ENCODE data around the gene NTN3.

- TF ChIP-seq CTCF (IDR thresholded peaks at IDR 0.05) (peak; percentile 58), ZFX (IDR thresholded peaks at IDR 0.05; ENCODE audit: borderline replicate concordance) (no peak)
These were observed 5.3 kb upstream of the NTN3 start for GRCh38 chr16:2465653-2466415.

Data from 22Rv1 (cell line).